ENCODE data around the gene CXCR3.
"Not testable (repeated sequence)": the region's sequence is repeated elsewhere in the genome, so short reads cannot be mapped to it uniquely, and the experiment has no call there.

Gene CXCR3

DNA sequence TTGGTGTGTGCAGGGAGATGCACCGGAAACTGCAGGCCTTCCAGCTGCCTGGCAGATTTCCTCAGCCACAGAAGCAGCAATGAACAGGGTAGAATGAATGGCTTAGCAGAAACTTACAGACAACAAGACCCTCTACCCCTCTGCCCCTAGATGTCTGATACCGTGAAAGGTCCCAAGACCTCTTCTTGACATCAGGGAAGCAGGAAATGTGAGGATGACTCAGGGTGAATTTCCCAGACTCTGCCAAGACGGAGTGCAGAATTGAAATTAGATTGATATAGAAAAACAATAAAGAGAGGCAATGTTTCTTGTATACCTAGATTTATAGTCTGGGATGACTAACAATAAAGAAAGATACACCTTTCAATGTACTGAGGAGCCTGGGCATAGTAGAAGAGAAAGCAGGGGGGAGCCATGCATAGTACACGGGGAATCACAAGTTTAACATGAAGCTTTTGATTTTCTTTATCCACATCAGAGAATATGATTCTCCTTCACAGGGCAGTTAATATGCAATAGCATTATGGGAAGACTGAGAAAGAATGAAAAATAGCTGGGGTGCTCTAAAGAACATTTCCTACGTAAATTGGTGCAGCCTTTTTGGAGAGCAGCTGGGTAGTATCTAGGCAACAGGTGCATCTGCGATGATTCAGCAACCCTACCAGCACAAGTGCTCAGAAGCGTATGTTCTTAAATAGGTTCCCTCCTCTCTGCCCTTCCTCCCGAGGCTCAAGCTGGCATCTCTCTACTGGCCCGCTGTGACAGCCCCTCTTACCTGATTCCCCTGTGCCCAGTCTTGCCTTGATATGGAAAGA is 18.3 kb upstream of the CXCR3 start:
- DNase-seq = no peak

DNA sequence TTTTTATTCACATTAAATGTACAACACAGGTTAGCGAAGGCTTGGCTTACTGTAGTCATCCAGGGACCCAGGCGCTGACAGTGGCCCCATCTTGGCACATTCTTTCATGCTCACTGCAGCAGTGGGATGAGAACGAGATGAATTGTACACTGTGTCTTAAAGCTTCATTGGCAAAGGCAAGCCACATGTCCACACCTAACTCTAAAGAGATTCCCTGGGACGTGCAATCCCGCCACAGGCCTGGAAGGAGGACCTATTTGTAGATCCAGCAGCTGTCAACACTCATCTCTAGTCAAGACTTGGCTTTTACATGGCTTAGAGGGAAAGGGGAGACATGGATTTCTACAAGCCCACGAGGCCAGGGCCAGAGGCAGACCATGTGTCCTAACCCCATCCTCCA is 16.1 kb upstream of the CXCR3 start:
- DNase-seq = no peak

- no peak for DNase-seq
These were observed 14.8 kb upstream of the CXCR3 start for GRCh38 chrX:71632923-71633657.

DNA sequence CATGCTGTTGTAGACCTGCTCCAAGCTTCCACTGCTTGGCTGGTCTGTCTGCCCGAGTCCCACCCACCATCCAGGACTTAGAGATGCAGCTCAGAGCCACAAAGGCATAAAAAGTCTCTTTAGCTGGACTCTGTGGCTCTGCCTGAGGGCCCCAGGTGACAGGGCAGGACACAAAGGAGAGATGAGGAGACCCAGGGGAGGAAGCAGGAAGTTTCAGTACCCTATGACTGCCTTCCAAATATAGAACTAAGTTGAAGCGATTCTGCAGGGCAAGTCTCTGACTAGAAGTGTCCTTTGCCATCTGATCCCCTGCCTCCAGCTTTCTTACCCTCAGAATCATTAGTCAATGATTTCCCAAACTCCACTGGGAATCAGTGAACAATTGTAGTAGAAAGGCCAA is 11.2 kb upstream of the CXCR3 start:
- no peak for DNase-seq

DNA sequence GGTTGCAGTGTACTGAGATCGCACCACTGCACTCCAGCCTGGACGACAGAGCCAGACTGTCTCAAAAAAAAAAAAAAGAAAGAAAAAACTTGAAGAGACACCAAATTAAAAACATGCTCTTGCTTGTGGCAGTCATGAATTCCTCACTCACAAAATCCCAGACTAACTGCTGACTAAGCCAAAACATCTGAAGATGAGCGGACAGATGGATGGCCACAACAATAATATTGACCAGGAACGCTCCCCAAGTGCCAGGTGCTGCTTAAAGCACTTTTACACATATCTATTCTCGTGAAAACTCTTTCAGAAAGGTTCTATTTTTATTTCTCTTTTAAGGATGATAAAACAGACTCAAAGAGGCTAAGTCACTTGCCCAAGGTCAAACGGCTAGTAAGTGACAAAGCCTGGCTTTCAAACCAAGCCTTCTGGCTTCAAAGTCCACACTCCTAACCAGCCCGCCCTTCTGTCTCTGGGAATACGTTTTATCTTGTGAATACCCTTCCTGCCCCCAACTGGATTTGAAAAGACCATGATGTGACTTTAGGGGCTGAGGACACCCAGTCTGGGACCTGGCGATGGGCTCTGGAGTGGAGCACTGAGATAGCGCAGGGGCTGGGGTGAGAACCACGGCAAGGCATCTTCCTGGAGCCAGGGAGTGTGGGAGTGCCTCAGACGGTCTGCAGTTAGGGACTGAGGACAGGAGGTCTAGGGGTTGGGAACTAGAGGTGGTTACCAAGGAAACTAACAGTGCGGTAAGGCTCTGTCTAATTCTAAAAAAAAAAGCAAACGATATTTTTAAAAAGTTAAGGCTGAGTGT is 9.5 kb upstream of the CXCR3 start:
- DNase-seq = no peak

GRCh38 chrX:71626576-71626975 is 8.3 kb upstream of the CXCR3 start:
- no peak for DNase-seq

DNA sequence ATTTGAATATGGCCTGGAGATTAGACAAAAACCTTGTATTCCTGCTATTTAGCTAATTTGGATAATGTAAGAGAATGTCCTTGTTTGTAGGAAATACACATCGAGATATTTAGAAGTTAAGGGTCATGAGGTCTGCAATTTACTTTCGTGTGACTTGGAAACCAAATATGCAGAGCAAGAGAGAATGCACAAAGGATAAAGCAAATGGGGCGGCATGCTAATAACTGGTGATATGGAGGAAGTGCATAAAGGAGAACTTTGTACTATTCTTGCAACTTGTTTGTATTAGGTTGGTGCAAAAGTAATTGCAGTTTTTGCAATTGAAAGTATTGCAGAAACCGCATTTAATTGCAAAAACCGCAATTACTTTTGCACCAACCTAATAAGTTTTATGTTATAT is 7.2 kb upstream of the CXCR3 start:
- DNase-seq = no peak

- DNase-seq = peak; percentile 34
These were observed 5.4 kb upstream of the CXCR3 start for GRCh38 chrX:71623714-71624113.

DNA sequence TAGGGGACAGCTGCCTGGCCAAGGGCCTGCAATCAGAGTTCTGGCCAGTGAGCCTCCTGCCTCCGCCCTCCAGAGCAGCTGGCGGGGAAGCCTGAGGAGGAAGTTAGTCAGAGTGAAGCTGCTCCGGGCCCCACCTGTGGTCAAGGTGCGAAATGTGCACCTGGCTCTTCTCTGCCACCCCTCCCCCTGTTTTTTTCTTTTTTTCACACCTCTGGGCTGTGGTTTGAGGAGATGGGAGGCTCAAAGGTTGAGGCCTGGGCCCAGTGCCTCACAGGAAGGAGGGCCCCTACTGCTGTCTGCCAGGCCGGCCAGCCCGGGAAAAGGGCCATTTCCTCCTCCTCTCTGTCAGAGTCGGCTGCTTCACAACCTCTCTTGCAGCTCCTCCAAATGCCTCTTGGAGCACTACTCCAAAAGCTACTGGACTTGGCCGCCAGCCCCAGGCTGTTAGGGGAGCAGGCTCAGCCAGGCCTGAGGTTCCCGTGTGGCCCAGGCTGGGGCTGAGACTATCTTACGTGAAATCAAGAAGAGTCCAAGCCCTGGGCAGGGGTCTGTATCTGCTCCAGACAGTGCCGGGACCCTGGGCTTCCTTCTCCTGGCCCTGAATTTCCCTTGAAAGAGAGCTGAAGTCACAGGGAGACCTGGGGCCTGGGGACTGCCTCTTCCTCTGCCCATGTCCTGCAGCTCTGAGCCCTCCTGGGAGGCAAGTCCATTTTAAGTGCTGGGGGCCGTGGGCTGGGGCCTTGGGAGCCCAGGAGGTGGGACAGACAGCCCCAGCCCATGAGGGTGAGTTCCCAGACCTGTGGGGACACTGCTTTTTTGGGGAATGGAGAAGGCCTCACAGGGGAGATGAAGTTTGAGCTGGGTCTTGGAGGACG is 4.5 kb upstream of the CXCR3 start:
- DNase-seq = peak; percentile 87

DNA sequence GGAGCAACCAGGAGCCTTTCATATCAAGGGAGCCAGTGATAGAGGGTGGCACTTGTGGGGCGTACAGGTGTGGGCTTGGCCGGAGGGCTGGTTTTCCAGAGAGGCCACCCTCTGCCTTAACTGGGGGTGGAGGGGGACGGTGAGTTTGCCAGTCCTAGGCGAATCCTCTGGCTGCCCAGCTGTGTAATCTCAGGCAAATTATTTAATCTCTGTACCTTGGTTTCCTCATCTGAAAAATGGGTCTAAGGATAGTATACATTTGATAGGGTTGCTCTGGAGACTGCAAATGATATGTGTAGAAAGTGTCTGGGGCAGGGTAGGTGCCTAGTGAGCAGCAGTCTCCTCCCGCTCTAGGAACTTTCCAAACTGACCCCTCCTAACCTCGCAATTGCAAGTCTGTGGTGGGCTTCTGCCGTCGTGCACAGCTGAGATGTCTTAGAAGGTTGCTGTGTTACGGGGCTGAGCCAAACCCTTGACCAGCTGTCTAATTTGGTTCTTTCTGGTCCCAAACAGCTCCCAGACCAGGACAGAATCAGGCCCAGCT is 3.8 kb upstream of the CXCR3 start:
- no peak for DNase-seq

GRCh38 chrX:71621603-71622002 is 3.3 kb upstream of the CXCR3 start:
- no peak for DNase-seq

- no peak for DNase-seq
These were observed 1.7 kb upstream of the CXCR3 start for GRCh38 chrX:71619986-71620385.

GRCh38 chrX:71619193-71619592 is 882 bp upstream of the CXCR3 start:
- DNase-seq = no peak

DNA sequence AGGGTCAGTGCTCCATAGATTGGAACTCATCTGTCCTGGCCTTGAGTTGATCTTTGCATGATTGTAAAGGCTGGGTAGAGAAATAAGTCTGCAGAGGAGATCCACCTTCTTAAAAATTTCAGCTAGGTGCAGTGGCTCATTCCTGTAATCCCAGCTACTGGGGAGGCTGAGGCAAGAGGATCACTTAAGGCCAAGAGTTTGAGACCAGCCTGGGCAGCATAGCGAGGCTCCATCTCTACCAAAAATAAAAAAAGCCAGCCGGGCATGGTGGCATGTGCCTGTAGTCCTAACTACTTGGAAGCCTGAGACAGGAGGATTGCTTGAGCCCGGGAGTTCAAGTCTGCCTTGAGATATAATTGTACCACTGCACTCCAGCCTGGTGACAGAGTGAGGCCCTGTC is 476 bp upstream of the CXCR3 start:
- no peak for DNase-seq

DNA sequence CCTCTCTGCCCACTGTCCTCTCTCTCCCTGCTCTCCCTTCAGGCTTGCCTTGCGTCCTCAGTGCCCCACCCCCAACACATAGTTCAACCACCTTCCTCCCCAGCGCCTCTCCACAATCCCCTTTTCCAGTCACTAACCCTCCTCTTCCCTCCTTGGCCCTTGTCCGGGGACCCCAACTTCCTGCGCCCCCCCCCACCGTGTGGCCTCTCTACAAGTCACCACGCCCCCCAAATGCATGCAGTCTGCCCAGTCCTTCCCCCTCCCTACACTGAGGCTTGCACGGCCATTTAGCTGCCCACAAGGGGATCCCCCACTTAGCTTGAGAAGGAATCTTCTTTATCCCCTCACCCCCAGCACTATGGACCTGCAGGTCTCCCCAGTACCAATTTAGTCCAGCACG is 569 bp downstream of the CXCR3 start:
- peak; percentile 37 for DNase-seq

DNA sequence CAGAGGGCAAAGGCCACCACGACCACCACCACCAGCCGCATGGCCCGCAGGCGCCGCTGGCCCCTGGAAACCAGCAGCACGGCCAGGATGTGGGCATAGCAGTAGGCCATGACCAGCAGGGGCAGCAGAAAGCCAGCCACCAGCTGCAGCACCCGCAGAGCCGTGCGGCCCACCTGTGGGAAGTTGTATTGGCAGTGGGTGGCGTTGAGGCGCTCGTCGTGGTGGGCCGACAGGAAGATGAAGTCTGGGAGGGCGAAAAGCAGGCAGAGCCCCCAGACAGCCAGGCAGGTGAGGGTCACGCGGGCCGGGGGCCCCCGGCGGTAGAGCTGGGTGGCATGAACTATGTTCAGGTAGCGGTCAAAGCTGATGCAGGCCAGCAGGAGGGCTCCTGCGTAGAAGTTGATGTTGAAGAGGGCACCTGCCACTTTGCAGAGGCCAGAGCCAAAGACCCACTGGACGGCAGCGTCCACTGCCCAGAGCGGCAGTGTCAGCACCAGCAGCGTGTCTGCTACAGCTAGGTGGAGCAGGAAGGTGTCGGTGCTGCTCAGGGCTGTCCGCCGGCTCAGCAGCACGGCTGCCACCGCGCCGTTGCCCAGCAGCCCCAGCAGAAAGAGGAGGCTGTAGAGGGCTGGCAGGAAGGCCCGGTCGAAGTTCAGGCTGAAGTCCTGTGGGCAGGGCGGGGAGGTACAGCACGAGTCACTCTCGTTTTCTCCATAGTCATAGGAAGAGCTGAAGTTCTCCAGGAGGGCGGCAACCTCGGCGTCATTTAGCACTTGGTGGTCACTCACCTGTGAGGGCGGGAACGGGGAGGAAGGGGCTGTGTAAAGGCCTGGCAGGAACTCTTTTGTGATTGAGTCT is 1.4 kb downstream of the CXCR3 start:
- DNase-seq = peak; percentile 42

DNA sequence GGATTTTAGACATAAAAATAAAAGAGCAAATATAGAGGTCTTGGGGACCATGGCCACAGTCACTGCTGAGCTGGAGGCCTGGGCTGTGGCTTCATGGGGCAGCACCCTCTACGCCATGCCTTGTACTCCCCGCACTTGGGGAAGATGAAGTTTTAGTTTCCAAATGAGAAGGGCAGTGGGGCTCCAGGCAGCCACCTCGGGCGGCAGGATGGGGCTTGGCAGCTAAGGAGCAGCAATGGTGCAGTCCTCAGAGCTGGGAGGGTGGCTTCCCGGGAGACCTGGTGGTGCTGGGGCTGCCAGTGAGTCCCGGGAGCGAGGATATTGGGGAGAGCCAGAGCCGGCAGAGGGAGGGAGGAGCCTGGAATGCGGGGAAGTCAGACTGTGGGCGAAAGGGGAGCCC is 2.4 kb downstream of the CXCR3 start:
- no peak for DNase-seq

GRCh38 chrX:71615056-71615455 is 3.3 kb downstream of the CXCR3 start:
- DNase-seq = no peak

GRCh38 chrX:71612256-71612655 is 6.1 kb downstream of the CXCR3 start:
- DNase-seq = no peak

- DNase-seq = not testable (repeated sequence)
These were observed 6.6 kb downstream of the CXCR3 start for GRCh38 chrX:71611736-71612135.

- DNase-seq = no peak
These were observed 9.1 kb downstream of the CXCR3 start for GRCh38 chrX:71609095-71609750.
